ENCODE measurements around the gene PGP. TPM values are rescaled to one million over a fixed set of nuclear protein-coding genes. Genes with fewer than 3 reads are reported as not detected.
A peak's percentile ranks its signal among the peaks of the same experiment; 100 is the strongest.

PGP gene
- total RNA-seq, 1 experiment from 2014 or later = 38.3 TPM

DNA sequence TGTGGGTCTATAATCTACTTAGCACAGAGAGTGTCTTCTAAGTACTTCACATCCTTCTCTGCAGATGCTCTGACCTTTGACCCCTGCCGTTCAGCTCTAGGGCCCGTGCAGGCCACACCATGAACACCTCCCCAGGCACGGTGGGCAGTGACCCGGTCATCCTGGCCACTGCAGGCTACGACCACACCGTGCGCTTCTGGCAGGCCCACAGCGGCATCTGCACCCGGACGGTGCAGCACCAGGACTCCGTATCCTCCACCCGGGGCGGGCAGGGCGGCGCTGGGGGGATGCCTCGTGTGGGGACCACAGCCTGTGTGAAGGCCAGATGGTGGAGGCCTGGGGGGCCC lies 8.7 kb downstream of the PGP start:
- Histone ChIP-seq H3K27ac (ENCODE audit: insufficient read length, low read depth, low read length) (no peak overlapping the region), H2AFZ (ENCODE audit: low read length) (no peak overlapping the region)

More for the DNA sequence above, 8.7 kb downstream of the PGP start:
- H3K36me3 Mint-ChIP-seq (ENCODE audit: insufficient read depth in 1 of 3, low read depth in 3 of 3) = peaks cover 7 to 30% (median 28%) of the 10 kb centered on the region in 3 experiments; a peak in 6 of 7 replicates
- no peak overlapping the region for H3K14ac ChIP-seq (ENCODE audit: insufficient read depth, low read length)
- H3K4me1 Mint-ChIP-seq = peaks cover 6 to 9% of the 10 kb centered on the region in 2 experiments
- no peak overlapping the region for H3K23ac ChIP-seq (ENCODE audit: insufficient read length, low read depth, low read length)
- H4K8ac ChIP-seq (replicated peaks; ENCODE audit: insufficient read length, low read depth, low read length) = no peak overlapping the region
- H3K27ac Mint-ChIP-seq = no peak overlapping the region
- peak overlapping the region; percentile 80 for H3K4me2 ChIP-seq (ENCODE audit: insufficient read depth, insufficient read length, low read length)
- H3K9me3 Mint-ChIP-seq = peaks cover 0 to 9% of the 10 kb centered on the region in 2 experiments; a peak in 1 of 5 replicates
- H3K4ac ChIP-seq (ENCODE audit: low read depth, low read length) = no peak overlapping the region
- H3K4me1 ChIP-seq (ENCODE audit: insufficient read depth, low read length) = no peaks in the 10 kb centered on the region; the same call in 1 of the 2 replicates
- H3K27me3 ChIP-seq (ENCODE audit: insufficient read depth, low read length) = no peaks in the 10 kb centered on the region
- H4K5ac ChIP-seq (ENCODE audit: insufficient read length, low read depth, low read length) = no peak overlapping the region
- no peaks in the 10 kb centered on the region for H3K79me2 ChIP-seq (ENCODE audit: insufficient read depth, low read length)
- H2AK5ac ChIP-seq (ENCODE audit: insufficient read length, low read length) = no peak overlapping the region
- H2BK20ac ChIP-seq (ENCODE audit: low read depth, low read length, poor library complexity, severe bottlenecking) = no peak overlapping the region
- peaks cover 12% of the 10 kb centered on the region for H3K23me2 ChIP-seq (ENCODE audit: insufficient read length, low read depth, low read length, poor library complexity, severe bottlenecking)
- H3K79me1 ChIP-seq (ENCODE audit: insufficient read depth, low read depth, low read length, poor library complexity, severe bottlenecking) = no peaks in the 10 kb centered on the region
- H2BK15ac ChIP-seq (ENCODE audit: low read depth, low read length) = no peak overlapping the region
- no peak overlapping the region for H3K18ac ChIP-seq (ENCODE audit: insufficient read length, low read depth, low read length)
- H2BK120ac ChIP-seq (ENCODE audit: low read depth, low read length, poor library complexity, severe bottlenecking) = no peak overlapping the region
- no CpG with 5 or more reads among the region's 16 CpGs for WGBS (ENCODE audit: extremely low coverage, insufficient read length, low lambda C conversion rate)
- H4K91ac ChIP-seq (ENCODE audit: insufficient read length, low read depth, low read length) = no peak overlapping the region
- no peak overlapping the region for H3K56ac ChIP-seq (ENCODE audit: insufficient read length, low read depth, low read length)
- no peak overlapping the region for H3T11ph ChIP-seq (ENCODE audit: low read length)
- peaks cover 25% of the 10 kb centered on the region for H3K27me3 Mint-ChIP-seq (ENCODE audit: low read depth)
- H3K4me3 Mint-ChIP-seq = peak overlapping the region; percentile 76 to 84
- no peak overlapping the region for H2BK12ac ChIP-seq (ENCODE audit: insufficient read length, low read depth, low read length)
- no peak for DNase-seq
- TF ChIP-seq CTCF (conservative IDR thresholded peaks at IDR 0.05) = 0 out of 3 replicates have a peak, but pooled peaks have one; percentile 3
- no peaks in the 10 kb centered on the region for H4K20me1 ChIP-seq (ENCODE audit: control insufficient read depth, insufficient read depth, insufficient read length)
- no peak overlapping the region for H2BK5ac ChIP-seq (ENCODE audit: insufficient read length, low read length)
- peak overlapping the region; percentile 65 for H3K9ac ChIP-seq (ENCODE audit: extremely low read depth, insufficient read length, low read length)
- no peaks in the 10 kb centered on the region for H3K9me3 ChIP-seq (ENCODE audit: control insufficient read depth, low read depth, low read length)

Data from H9 (cell line).